Activated T-cell treated with anti-CD3 and anti-CD28 coated beads, Interleukin-2, amount 50 U/mL, for 24 hours (primary cell): ENCODE measurements around the gene ATP6V1G3.
"Not testable (repeated sequence)": the region's sequence is repeated elsewhere in the genome, so short reads cannot be mapped to it uniquely, and the experiment has no call there.

Experiments
- DNase-seq: peaks from one replicate; pipeline ENCODE4 v3.0.0-alpha.2; 2020
- H3K27ac Mint-ChIP-seq: 2 replicates; pipeline ENCODE4 v1.8.0; 2020; ENCODE audit warnings: mild to moderate bottlenecking, mixed read lengths
- H3K27me3 Mint-ChIP-seq: 2 replicates; pipeline ENCODE4 v1.8.0; 2020; ENCODE audit warnings: mixed read lengths
- H3K36me3 Mint-ChIP-seq: 2 replicates; pipeline ENCODE4 v1.8.0; 2020; ENCODE audit warnings: low read depth, mixed read lengths
- H3K4me1 Mint-ChIP-seq: 2 replicates; pipeline ENCODE4 v1.8.0; 2020; ENCODE audit warnings: low read depth, mixed read lengths
- H3K4me3 Mint-ChIP-seq: 2 replicates; pipeline ENCODE4 v1.8.0; 2020; ENCODE audit warnings: mild to moderate bottlenecking, moderate library complexity, mixed read lengths
- H3K9me3 Mint-ChIP-seq: 2 replicates; pipeline ENCODE4 v1.8.0; 2020; ENCODE audit warnings: mixed read lengths

ATP6V1G3 gene

DNA sequence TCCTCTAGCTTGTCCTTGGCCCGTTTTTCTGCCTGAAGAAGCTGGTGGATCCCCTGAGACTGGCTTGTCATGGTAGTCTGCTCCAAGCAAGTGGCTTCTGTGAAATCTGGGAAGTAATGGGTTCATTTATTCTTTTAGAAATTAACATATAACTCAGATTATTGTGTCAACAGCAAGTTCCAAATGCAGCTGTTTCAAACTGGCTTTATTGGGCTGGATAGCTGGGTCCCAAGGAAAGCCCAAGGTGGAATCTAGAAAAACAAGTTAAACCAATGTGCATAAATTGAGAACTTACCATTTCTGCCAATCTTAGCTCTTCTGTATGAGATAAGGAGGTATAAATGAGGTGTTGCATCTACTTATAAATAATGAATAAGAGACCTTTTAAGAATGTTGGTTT is at the start of gene ATP6V1G3:
Gene ATP6V1G3 (minus strand): TSS at position 101 of the 400 bp plus-strand sequence. CDS start 30 bp downstream, at position 71.
- no peak for DNase-seq
- Mint-ChIP-seq H3K36me3 (no peaks in the 10 kb centered on the region), H3K9me3 (peaks cover under 1% of the 10 kb centered on the region), H3K4me1 (peaks cover 73% of the 10 kb centered on the region), H3K27ac (peak within 1 kb of the TSS; percentile 72), H3K4me3 (no peak within 1 kb of the TSS), H3K27me3 (no peaks in the 10 kb centered on the region)

- Mint-ChIP-seq H3K27me3 (no peaks in the 10 kb centered on the region), H3K4me3 (no peak overlapping the region), H3K36me3 (peaks cover 10% of the 10 kb centered on the region), H3K4me1 (peaks cover 13% of the 10 kb centered on the region), H3K27ac (no peak overlapping the region), H3K9me3 (peaks cover 33% of the 10 kb centered on the region)
- no peak for DNase-seq
These were observed 48.4 kb upstream of the ATP6V1G3 start for GRCh38 chr1:198588845-198589244.

DNA sequence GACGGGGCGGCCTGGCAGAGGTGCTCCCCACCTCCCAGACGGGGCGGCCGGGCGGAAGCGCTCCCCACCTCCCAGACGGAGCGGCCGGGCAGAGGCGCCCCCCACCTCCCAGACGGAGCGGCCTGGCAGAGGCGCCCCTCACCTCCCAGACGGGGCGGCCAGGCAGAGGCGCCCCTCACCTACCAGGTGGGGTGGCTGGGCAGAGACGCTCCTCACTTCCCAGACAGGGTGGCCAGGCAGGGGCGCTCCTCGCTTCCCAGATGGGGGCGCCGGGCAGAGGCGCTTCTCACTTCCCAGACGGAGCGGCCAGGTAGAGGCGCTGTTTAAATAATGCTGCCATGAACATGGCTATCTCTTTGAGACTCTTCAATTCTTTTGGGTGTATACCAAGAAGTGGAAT is 43.7 kb upstream of the ATP6V1G3 start:
- Mint-ChIP-seq H3K4me3 (no peak overlapping the region), H3K36me3 (peaks cover 3% of the 10 kb centered on the region), H3K4me1 (peaks cover 6% of the 10 kb centered on the region), H3K9me3 (peaks cover 28% of the 10 kb centered on the region), H3K27ac (no peak overlapping the region), H3K27me3 (no peaks in the 10 kb centered on the region)
- no peak for DNase-seq

GRCh38 chr1:198583209-198583802 is 42.8 kb upstream of the ATP6V1G3 start:
- not testable (repeated sequence) for H3K36me3 Mint-ChIP-seq, H3K4me1 Mint-ChIP-seq, H3K27me3 Mint-ChIP-seq, H3K4me3 Mint-ChIP-seq, H3K27ac Mint-ChIP-seq, DNase-seq
- H3K9me3 Mint-ChIP-seq = peaks cover 22% of the 10 kb centered on the region

GRCh38 chr1:198577444-198577843 is 37.0 kb upstream of the ATP6V1G3 start:
- H3K27me3 Mint-ChIP-seq = no peaks in the 10 kb centered on the region
- no peak overlapping the region for H3K27ac Mint-ChIP-seq
- DNase-seq = no peak
- peaks cover 14% of the 10 kb centered on the region for H3K4me1 Mint-ChIP-seq
- H3K9me3 Mint-ChIP-seq = peaks cover 12% of the 10 kb centered on the region
- no peak overlapping the region for H3K4me3 Mint-ChIP-seq
- no peaks in the 10 kb centered on the region for H3K36me3 Mint-ChIP-seq

GRCh38 chr1:198575798-198576641 is 35.5 kb upstream of the ATP6V1G3 start:
- H3K27me3 Mint-ChIP-seq = no peaks in the 10 kb centered on the region
- no peaks in the 10 kb centered on the region for H3K36me3 Mint-ChIP-seq
- no peak overlapping the region for H3K27ac Mint-ChIP-seq
- H3K4me3 Mint-ChIP-seq = no peak overlapping the region
- peaks cover 2% of the 10 kb centered on the region for H3K9me3 Mint-ChIP-seq
- DNase-seq = no peak
- H3K4me1 Mint-ChIP-seq = peaks cover 14% of the 10 kb centered on the region

- Mint-ChIP-seq H3K36me3 (no peaks in the 10 kb centered on the region), H3K4me1 (peaks cover 14% of the 10 kb centered on the region), H3K27ac (no peak overlapping the region)
These were observed 34.8 kb upstream of the ATP6V1G3 start for GRCh38 chr1:198575292-198575691.

DNA sequence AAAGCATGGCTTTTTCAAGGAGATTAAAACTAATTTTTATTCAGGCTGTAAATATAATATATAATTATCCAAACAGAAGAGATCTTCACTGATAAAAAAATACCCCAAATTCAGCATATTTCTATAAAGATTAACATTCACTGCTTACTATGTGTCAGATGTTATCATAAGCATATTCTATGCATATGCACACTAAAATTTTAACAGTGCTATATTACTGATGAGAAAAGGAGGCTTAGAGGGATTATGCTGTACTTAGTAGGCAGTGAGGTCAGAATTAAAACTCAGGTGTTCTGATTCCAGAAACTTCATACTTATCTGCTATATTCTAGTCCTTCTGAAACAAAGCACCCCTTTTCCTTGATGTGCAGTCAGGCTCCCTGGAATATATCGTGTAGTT is 33.8 kb upstream of the ATP6V1G3 start:
- DNase-seq = no peak
- Mint-ChIP-seq H3K9me3 (no peaks in the 10 kb centered on the region), H3K27ac (no peak overlapping the region), H3K4me3 (no peak overlapping the region), H3K27me3 (no peaks in the 10 kb centered on the region), H3K36me3 (no peaks in the 10 kb centered on the region), H3K4me1 (peaks cover 14% of the 10 kb centered on the region)

More at GRCh38 chr1:198575292-198575691, 34.8 kb upstream of the ATP6V1G3 start:
- Mint-ChIP-seq H3K27me3 (no peaks in the 10 kb centered on the region), H3K9me3 (no peaks in the 10 kb centered on the region), H3K4me3 (no peak overlapping the region)
- no peak for DNase-seq

DNA sequence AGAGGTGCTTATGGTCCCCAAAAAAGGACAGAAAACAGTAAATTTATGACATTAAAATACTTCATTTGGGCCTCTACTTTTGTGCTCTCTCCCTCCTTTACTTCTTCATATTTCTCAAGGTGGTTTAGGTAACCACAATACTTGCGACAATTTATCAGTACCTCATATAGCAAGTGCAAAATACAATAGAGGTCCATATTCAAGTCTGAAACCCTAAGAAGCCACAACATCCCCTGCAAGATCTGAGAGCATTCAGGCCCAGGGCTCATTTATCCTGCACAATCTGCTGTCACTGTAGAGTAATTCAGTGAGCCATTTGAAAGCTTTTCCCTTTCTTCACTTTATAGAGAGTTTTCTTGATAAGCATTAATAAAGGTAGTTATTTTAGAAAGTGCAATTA is 24.2 kb upstream of the ATP6V1G3 start:
- no peaks in the 10 kb centered on the region for H3K27me3 Mint-ChIP-seq
- H3K4me3 Mint-ChIP-seq = no peak overlapping the region
- H3K27ac Mint-ChIP-seq = peak overlapping the region; percentile 35
- H3K9me3 Mint-ChIP-seq = peaks cover 6% of the 10 kb centered on the region
- H3K36me3 Mint-ChIP-seq = peaks cover 3% of the 10 kb centered on the region
- peaks cover 54% of the 10 kb centered on the region for H3K4me1 Mint-ChIP-seq
- no peak for DNase-seq

DNA sequence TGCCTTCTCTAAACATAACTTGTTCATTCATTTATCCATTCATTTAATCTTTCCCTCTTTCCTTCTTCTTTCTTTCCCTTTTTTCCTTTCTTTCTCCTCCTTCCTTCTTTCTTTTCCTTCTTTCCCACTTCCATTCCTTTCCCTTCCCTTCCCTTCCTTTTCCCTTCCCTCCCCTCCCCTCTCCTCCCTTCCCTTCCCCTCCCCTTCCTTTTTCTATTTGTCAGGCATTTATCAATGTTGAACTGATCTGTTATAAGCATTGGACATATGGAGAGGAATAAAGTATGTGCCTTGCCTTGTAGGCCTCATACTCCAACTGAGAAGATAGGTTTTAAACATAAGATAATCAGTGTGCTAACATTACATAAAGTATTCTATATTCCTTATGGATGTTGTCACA is 23.7 kb upstream of the ATP6V1G3 start:
- Mint-ChIP-seq H3K4me1 (peaks cover 56% of the 10 kb centered on the region), H3K4me3 (no peak overlapping the region), H3K27me3 (no peaks in the 10 kb centered on the region), H3K36me3 (peaks cover 3% of the 10 kb centered on the region), H3K27ac (peak overlapping the region; percentile 35), H3K9me3 (peaks cover 6% of the 10 kb centered on the region)
- no peak for DNase-seq

- DNase-seq = no peak
- peaks cover 6% of the 10 kb centered on the region for H3K9me3 Mint-ChIP-seq
- no peaks in the 10 kb centered on the region for H3K27me3 Mint-ChIP-seq
- H3K27ac Mint-ChIP-seq = no peak overlapping the region
- H3K4me1 Mint-ChIP-seq = peaks cover 62% of the 10 kb centered on the region
- H3K36me3 Mint-ChIP-seq = peaks cover 3% of the 10 kb centered on the region
- H3K4me3 Mint-ChIP-seq = no peak overlapping the region
These were observed 23.1 kb upstream of the ATP6V1G3 start for GRCh38 chr1:198563583-198563982.

- no peaks in the 10 kb centered on the region for H3K36me3 Mint-ChIP-seq
- H3K9me3 Mint-ChIP-seq = no peaks in the 10 kb centered on the region
- H3K4me3 Mint-ChIP-seq = no peak overlapping the region
- H3K27me3 Mint-ChIP-seq = no peaks in the 10 kb centered on the region
- H3K27ac Mint-ChIP-seq = no peak overlapping the region
- no peak for DNase-seq
- H3K4me1 Mint-ChIP-seq = peaks cover 76% of the 10 kb centered on the region
These were observed 19.7 kb upstream of the ATP6V1G3 start for GRCh38 chr1:198560161-198560560.

DNA sequence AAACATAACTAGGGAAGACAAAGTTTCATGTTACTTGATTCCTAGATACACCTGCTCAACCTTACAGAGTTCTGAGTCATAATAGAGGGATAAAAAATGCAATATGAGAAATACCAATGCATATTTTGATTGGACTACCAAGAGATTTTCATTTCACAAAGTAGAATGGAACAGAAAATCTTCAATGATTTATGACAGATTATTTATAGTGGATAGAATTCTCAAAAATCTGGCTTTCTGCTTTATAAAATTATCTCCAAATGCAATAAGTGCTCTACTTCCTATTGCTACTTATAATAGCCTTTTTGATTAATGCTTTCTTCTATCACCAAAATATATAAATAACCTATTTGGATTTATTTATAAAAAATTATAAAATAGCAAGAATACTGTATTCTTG is 18.9 kb upstream of the ATP6V1G3 start:
- Mint-ChIP-seq H3K27ac (peak overlapping the region; percentile 75), H3K27me3 (no peaks in the 10 kb centered on the region), H3K4me1 (peaks cover 75% of the 10 kb centered on the region), H3K36me3 (no peaks in the 10 kb centered on the region), H3K4me3 (peak overlapping the region; percentile 1), H3K9me3 (no peaks in the 10 kb centered on the region)
- DNase-seq = no peak

DNA sequence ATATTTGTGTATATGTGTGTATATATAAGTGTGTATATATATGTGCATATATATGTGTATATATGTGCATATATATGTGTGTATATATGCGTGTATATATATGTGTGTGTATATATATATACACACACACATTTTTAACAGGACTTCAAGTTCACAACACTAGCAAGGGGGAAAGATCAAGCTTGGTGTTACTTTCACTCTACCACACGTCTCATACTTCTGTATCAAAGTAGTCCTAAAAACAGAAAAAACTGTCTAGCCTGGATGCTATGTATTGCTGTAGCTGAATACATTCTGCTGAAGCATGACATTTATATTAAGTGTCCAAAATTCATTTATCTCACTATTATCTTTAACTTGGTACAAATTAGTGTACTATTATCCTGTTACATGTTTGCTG is 17.9 kb upstream of the ATP6V1G3 start:
- Mint-ChIP-seq H3K4me1 (peaks cover 76% of the 10 kb centered on the region), H3K9me3 (no peaks in the 10 kb centered on the region), H3K4me3 (no peak overlapping the region), H3K36me3 (no peaks in the 10 kb centered on the region), H3K27ac (no peak overlapping the region), H3K27me3 (no peaks in the 10 kb centered on the region)
- DNase-seq = no peak

DNA sequence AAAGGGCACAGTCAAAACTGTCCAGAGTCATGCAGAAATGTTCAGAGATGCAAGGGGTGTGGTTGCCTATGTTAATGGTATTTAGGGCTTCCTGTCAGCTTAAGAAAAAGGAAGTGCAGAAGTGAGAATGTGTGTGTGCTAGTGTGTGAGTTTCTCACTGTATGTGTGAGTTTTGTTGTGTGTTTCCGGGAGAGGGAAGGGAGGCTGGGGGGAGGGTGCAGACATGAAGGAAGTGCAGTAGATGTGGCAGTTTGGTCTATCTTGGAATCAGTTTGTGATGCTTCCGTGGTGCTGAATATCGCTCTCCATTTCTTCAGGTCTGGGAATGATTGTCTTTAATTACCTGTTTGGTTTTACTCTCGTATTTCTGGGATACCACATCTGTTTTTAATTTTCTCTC is 16.5 kb upstream of the ATP6V1G3 start:
- H3K27ac Mint-ChIP-seq = peak overlapping the region; percentile 83
- H3K4me1 Mint-ChIP-seq = peaks cover 82% of the 10 kb centered on the region
- no peaks in the 10 kb centered on the region for H3K36me3 Mint-ChIP-seq
- H3K4me3 Mint-ChIP-seq = peak overlapping the region; percentile 62
- no peak for DNase-seq
- H3K27me3 Mint-ChIP-seq = no peaks in the 10 kb centered on the region
- no peaks in the 10 kb centered on the region for H3K9me3 Mint-ChIP-seq
